HEK293 (cell line): ENCODE results near the gene LHFPL6.

Source experiments
- CTCF ChIA-PET: fragments of 350-600 bp; formaldehyde crosslinking; extraction: SDS; loops from one replicate; lab custom pipeline; 2021; ENCODE audit warnings: antibody characterized with exemption; lab: Yijun Ruan, JAX
- POLR2A ChIA-PET: fragments of 300-600 bp; formaldehyde crosslinking; extraction: SDS; loops from one replicate; lab custom pipeline; 2020; ENCODE audit warnings: antibody characterized with exemption, inconsistent platforms; lab: Yijun Ruan, JAX
- H3K27ac ChIP-seq: fragments of 200-500 bp; sonication (Bioruptor generic); 2 replicates; pipeline ENCODE4 v1.5.1; 2014; ENCODE audit warnings: low read depth, low read length, control low read depth, inconsistent platforms; ENCODE audit errors: extremely low read depth
- H3K36me3 ChIP-seq, 2 experiments: fragments of 200-500 bp in 1 of 2; sonication (Bioruptor generic) in 1 of 2; 1 replicate in 1 of 2; 2 replicates in 1 of 2; pipeline ENCODE4 v1.5.1; 2014 to 2017; ENCODE audit warnings: inconsistent platforms in 2 of 2, low read length in 2 of 2; ENCODE audit not compliant: control insufficient read depth in 2 of 2, insufficient read depth in 1 of 2
- H3K4me1 ChIP-seq: fragments of 200-500 bp; sonication (Bioruptor generic); 2 replicates; pipeline ENCODE4 v1.5.1; 2014; ENCODE audit warnings: mild to moderate bottlenecking, low read length, inconsistent platforms; ENCODE audit not compliant: control insufficient read depth, insufficient read depth
- H3K4me3 ChIP-seq: 2 replicates; pipeline ENCODE4 v1.5.1; 2011; ENCODE audit warnings: low read depth, mild to moderate bottlenecking, control low read depth, low read length, moderate library complexity
- H3K9me3 ChIP-seq: fragments of 200-500 bp; sonication (Bioruptor generic); 2 replicates; pipeline ENCODE4 v1.5.1; 2014; ENCODE audit warnings: low read depth, low read length, inconsistent platforms; ENCODE audit not compliant: control insufficient read depth, insufficient read depth
- GLIS2 ChIP-seq: fragments of 450-650 bp; formaldehyde crosslinking; IDR thresholded peaks from 2 replicates; pipeline ENCODE4 v1.5.1; 2016; ENCODE audit warnings: missing biosample characterization, missing genetic modification characterization
- SETDB1 ChIP-seq: IDR thresholded peaks from one replicate; pipeline ENCODE4 v1.6.1; 2017; ENCODE audit warnings: mild to moderate bottlenecking, low read length, moderate library complexity, mixed read lengths; ENCODE audit not compliant: insufficient read length
- SP7 ChIP-seq: fragments of 450-650 bp; formaldehyde crosslinking; IDR thresholded peaks from 2 replicates; pipeline ENCODE4 v1.5.1; 2016; ENCODE audit warnings: missing biosample characterization, missing genetic modification characterization
- YY1 ChIP-seq: fragments of 450-650 bp; formaldehyde crosslinking; IDR thresholded peaks from 2 replicates; pipeline ENCODE4 v1.5.1; 2018; ENCODE audit warnings: missing biosample characterization, missing genetic modification characterization
- ZFHX2 ChIP-seq: fragments of 450-650 bp; formaldehyde crosslinking; conservative IDR thresholded peaks from 2 replicates; pipeline ENCODE4 v1.5.1; 2016; ENCODE audit warnings: missing biosample characterization, missing genetic modification characterization
- ZFP3 ChIP-seq: fragments of 450-650 bp; formaldehyde crosslinking; IDR thresholded peaks from 2 replicates; pipeline ENCODE4 v1.5.1; 2016; ENCODE audit warnings: low read depth, missing biosample characterization, missing genetic modification characterization
- ZNF133 ChIP-seq: fragments of 450-650 bp; formaldehyde crosslinking; IDR thresholded peaks from 2 replicates; pipeline ENCODE4 v1.5.1; 2016; ENCODE audit warnings: missing biosample characterization, missing genetic modification characterization
- ZNF350 ChIP-seq: fragments of 450-650 bp; formaldehyde crosslinking; IDR thresholded peaks from 2 replicates; pipeline ENCODE4 v1.5.0; 2017; ENCODE audit warnings: missing biosample characterization, mild to moderate bottlenecking, missing genetic modification characterization
- ZNF433 ChIP-seq: fragments of 450-650 bp; formaldehyde crosslinking; IDR thresholded peaks from 2 replicates; pipeline ENCODE4 v1.5.1; 2016; ENCODE audit warnings: missing biosample characterization, missing genetic modification characterization, low read depth
- ZNF521 ChIP-seq: fragments of 450-650 bp; formaldehyde crosslinking; IDR thresholded peaks from 2 replicates; pipeline ENCODE4 v1.5.1; 2017; ENCODE audit warnings: missing biosample characterization, mild to moderate bottlenecking, missing genetic modification characterization
- ZNF585B ChIP-seq: fragments of 450-650 bp; formaldehyde crosslinking; IDR thresholded peaks from 2 replicates; pipeline ENCODE4 v1.5.1; 2016; ENCODE audit warnings: missing biosample characterization, missing genetic modification characterization
- ZNF621 ChIP-seq: fragments of 450-650 bp; formaldehyde crosslinking; IDR thresholded peaks from 2 replicates; pipeline ENCODE4 v1.5.1; 2017; ENCODE audit warnings: missing biosample characterization, missing genetic modification characterization
- ZNF658 ChIP-seq: fragments of 450-650 bp; formaldehyde crosslinking; IDR thresholded peaks from 2 replicates; pipeline ENCODE4; 2016; ENCODE audit warnings: missing biosample characterization, missing genetic modification characterization
- ZSCAN16 ChIP-seq: fragments of 450-650 bp; formaldehyde crosslinking; IDR thresholded peaks from 2 replicates; pipeline ENCODE4 v1.5.1; 2016; ENCODE audit warnings: missing biosample characterization, missing genetic modification characterization
- TF ChIP-seq, protein P1 (sequence below): sonication (generic); formaldehyde crosslinking; IDR thresholded peaks from 2 replicates; pipeline ENCODE4 v1.8.1; 2022; ENCODE audit warnings: mild to moderate bottlenecking, moderate library complexity, missing genetic modification reagents
- TF ChIP-seq, protein P2 (sequence below): fragments of 450-650 bp; formaldehyde crosslinking; IDR thresholded peaks from 2 replicates; pipeline ENCODE4 v1.5.1; 2017; ENCODE audit warnings: missing biosample characterization, missing genetic modification characterization
- TF ChIP-seq, protein P3 (sequence below): fragments of 450-650 bp; formaldehyde crosslinking; IDR thresholded peaks from 2 replicates; pipeline ENCODE4 v1.5.1; 2016; ENCODE audit warnings: missing biosample characterization, missing genetic modification characterization
- TF ChIP-seq, protein P4 (sequence below): fragments of 450-650 bp; IDR thresholded peaks from 2 replicates; pipeline ENCODE4 v1.5.1; 2018; ENCODE audit warnings: missing biosample characterization, mild to moderate bottlenecking, missing genetic modification characterization
- TF ChIP-seq, protein P5 (sequence below): fragments of 450-650 bp; formaldehyde crosslinking; IDR thresholded peaks from 2 replicates; pipeline ENCODE4 v1.5.1; 2016; ENCODE audit warnings: missing biosample characterization, missing genetic modification characterization, low read depth

Gene LHFPL6

DNA sequence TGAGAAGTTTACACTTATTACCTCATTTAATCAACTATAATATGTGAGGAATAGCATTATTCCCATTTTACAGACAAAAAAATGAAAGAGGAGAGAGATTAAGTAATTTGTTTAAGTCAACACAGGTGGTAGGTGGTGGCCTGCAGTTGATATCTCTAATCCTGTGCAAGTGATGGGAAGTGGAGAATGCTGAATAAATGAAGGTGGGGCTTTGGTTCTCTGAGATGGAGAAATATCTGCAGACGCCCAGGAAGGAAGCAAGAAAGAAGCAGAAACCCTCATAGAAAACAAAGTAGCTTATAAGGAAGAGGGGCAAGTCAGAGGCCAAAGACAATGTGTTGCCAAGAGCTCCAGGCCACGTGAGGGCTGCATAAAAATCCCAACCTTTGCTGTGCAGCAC, 290.4 kb downstream of the LHFPL6 start:
- ChIA-PET POLR2A (no interaction called here), CTCF (no interaction called here)
- H3K27ac ChIP-seq: no peak overlapping the region
- TF ChIP-seq ZNF433: no peak
- TF ChIP-seq ZNF133 (tag by site-specific recombination): no peak
- TF ChIP-seq, protein P1, sequence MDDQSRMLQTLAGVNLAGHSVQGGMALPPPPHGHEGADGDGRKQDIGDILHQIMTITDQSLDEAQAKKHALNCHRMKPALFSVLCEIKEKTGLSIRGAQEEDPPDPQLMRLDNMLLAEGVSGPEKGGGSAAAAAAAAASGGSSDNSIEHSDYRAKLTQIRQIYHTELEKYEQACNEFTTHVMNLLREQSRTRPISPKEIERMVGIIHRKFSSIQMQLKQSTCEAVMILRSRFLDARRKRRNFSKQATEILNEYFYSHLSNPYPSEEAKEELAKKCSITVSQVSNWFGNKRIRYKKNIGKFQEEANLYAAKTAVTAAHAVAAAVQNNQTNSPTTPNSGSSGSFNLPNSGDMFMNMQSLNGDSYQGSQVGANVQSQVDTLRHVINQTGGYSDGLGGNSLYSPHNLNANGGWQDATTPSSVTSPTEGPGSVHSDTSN: no peak
- TF ChIP-seq ZNF585B: no peak
- TF ChIP-seq, protein P2, sequence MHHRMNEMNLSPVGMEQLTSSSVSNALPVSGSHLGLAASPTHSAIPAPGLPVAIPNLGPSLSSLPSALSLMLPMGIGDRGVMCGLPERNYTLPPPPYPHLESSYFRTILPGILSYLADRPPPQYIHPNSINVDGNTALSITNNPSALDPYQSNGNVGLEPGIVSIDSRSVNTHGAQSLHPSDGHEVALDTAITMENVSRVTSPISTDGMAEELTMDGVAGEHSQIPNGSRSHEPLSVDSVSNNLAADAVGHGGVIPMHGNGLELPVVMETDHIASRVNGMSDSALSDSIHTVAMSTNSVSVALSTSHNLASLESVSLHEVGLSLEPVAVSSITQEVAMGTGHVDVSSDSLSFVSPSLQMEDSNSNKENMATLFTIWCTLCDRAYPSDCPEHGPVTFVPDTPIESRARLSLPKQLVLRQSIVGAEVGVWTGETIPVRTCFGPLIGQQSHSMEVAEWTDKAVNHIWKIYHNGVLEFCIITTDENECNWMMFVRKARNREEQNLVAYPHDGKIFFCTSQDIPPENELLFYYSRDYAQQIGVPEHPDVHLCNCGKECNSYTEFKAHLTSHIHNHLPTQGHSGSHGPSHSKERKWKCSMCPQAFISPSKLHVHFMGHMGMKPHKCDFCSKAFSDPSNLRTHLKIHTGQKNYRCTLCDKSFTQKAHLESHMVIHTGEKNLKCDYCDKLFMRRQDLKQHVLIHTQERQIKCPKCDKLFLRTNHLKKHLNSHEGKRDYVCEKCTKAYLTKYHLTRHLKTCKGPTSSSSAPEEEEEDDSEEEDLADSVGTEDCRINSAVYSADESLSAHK: no peak
- no peak for TF ChIP-seq GLIS2 (tag by site-specific recombination)
- TF ChIP-seq, protein P3, sequence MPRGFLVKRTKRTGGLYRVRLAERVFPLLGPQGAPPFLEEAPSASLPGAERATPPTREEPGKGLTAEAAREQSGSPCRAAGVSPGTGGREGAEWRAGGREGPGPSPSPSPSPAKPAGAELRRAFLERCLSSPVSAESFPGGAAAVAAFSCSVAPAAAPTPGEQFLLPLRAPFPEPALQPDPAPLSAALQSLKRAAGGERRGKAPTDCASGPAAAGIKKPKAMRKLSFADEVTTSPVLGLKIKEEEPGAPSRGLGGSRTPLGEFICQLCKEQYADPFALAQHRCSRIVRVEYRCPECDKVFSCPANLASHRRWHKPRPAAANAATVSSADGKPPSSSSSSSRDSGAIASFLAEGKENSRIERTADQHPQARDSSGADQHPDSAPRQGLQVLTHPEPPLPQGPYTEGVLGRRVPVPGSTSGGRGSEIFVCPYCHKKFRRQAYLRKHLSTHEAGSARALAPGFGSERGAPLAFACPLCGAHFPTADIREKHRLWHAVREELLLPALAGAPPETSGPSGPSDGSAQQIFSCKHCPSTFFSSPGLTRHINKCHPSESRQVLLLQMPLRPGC: no peak
- no peak for TF ChIP-seq ZNF658 (tag by site-specific recombination)
- TF ChIP-seq SETDB1: no peak
- TF ChIP-seq YY1: no peak
- no peak for TF ChIP-seq ZFP3 (tag by site-specific recombination)
- no peak for TF ChIP-seq ZNF350
- TF ChIP-seq, protein P4, sequence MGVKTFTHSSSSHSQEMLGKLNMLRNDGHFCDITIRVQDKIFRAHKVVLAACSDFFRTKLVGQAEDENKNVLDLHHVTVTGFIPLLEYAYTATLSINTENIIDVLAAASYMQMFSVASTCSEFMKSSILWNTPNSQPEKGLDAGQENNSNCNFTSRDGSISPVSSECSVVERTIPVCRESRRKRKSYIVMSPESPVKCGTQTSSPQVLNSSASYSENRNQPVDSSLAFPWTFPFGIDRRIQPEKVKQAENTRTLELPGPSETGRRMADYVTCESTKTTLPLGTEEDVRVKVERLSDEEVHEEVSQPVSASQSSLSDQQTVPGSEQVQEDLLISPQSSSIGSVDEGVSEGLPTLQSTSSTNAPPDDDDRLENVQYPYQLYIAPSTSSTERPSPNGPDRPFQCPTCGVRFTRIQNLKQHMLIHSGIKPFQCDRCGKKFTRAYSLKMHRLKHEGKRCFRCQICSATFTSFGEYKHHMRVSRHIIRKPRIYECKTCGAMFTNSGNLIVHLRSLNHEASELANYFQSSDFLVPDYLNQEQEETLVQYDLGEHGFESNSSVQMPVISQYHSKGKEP (tag by site-specific recombination): no peak
- TF ChIP-seq ZNF621 (tag by site-specific recombination): no peak
- H3K36me3 ChIP-seq: no peaks in the 10 kb centered on the region
- H3K9me3 ChIP-seq: no peaks in the 10 kb centered on the region
- no peaks in the 10 kb centered on the region; the same call in 1 of the 2 replicates for H3K4me1 ChIP-seq
- no peak overlapping the region for H3K4me3 ChIP-seq

DNA sequence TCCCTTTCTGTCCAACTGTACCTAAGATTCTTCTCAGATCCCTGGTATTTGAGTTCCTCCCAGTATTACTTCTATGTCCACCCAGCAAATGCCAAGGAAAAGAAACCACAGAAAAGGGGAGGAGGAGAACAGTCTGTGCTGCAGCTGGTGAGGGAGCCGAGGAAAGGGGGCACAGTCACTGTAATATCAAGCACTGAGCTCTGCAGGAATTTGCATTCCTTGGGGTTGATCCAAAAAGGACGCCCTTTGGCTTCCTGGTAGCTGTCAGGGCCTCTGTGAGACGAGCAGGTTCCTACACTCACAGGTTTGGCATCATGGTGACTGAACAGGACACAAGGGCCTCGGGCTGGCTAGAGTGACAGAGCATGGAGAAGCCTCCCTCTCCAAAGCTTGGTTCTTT, 291.4 kb downstream of the LHFPL6 start:
- no peak overlapping the region for H3K4me3 ChIP-seq
- H3K36me3 ChIP-seq: no peaks in the 10 kb centered on the region
- no peaks in the 10 kb centered on the region for H3K9me3 ChIP-seq
- no peak overlapping the region for H3K27ac ChIP-seq
- H3K4me1 ChIP-seq: no peaks in the 10 kb centered on the region
- CTCF ChIA-PET: no interaction called here
- no peak for TF ChIP-seq ZNF521 (tag by site-specific recombination)
- no peak for TF ChIP-seq ZFHX2 (tag by site-specific recombination)
- TF ChIP-seq, protein P5, sequence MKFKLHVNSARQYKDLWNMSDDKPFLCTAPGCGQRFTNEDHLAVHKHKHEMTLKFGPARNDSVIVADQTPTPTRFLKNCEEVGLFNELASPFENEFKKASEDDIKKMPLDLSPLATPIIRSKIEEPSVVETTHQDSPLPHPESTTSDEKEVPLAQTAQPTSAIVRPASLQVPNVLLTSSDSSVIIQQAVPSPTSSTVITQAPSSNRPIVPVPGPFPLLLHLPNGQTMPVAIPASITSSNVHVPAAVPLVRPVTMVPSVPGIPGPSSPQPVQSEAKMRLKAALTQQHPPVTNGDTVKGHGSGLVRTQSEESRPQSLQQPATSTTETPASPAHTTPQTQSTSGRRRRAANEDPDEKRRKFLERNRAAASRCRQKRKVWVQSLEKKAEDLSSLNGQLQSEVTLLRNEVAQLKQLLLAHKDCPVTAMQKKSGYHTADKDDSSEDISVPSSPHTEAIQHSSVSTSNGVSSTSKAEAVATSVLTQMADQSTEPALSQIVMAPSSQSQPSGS: no peak
- no peak for TF ChIP-seq ZNF433
- no peak for TF ChIP-seq SP7
- no peak for TF ChIP-seq ZSCAN16 (tag by site-specific recombination)
- POLR2A ChIA-PET: no interaction called here
